Measurements from ENCODE around the gene OR6C76. TPM values are rescaled to one million over a fixed set of nuclear protein-coding genes. Genes with fewer than 3 reads are reported as not detected.
"Not testable (repeated sequence)": the region's sequence is repeated elsewhere in the genome, so short reads cannot be mapped to it uniquely, and the experiment has no call there.

The OR6C76 gene
- total RNA-seq (not detected), polyA plus RNA-seq (not detected)

DNA sequence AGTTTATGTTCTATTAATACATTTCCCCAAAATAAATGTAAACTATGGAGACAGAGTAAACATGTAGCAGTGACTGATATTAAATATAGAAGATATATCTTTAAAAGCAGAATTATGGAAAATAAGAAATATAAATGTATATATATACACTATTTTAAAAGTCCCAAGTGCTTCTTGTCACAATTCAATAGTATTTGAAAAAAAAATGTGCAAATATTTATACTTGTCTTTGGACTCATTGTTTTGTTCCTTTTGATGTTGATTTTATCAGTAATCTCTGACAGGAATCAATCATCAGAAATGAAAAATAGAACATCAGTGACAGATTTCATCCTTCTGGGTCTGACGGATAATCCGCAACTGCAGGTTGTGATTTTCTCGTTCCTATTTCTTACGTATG lies at the start of gene OR6C76:
Gene OR6C76 (plus strand): TSS at position 301 of the 400 bp plus-strand sequence. CDS start 0 bp downstream, at position 301.
- CTCF ChIA-PET = no interaction called here
- H3K27ac Mint-ChIP-seq = no peak within 1 kb of the TSS
- no peaks in the 10 kb centered on the region for H3K27me3 ChIP-seq (ENCODE audit: insufficient read depth, low read length, poor library complexity, severe bottlenecking)
- H3K4me1 ChIP-seq (ENCODE audit: insufficient read depth, low read length) = no peaks in the 10 kb centered on the region
- peaks cover 0 to 2% (median 0%) of the 10 kb centered on the region in 5 donors for H3K9me3 Mint-ChIP-seq
- no peak within 1 kb of the TSS for H3K4me3 ChIP-seq (ENCODE audit: low read length)
- no peaks in the 10 kb centered on the region for H3K9me3 ChIP-seq (ENCODE audit: low read length)
- no peaks in the 10 kb centered on the region for H3K4me1 Mint-ChIP-seq
- H3K4me3 Mint-ChIP-seq = no peak within 1 kb of the TSS
- DNase-seq = no peak
- no peaks in the 10 kb centered on the region for H3K36me3 ChIP-seq (ENCODE audit: insufficient read depth, low read length)
- H3K36me3 Mint-ChIP-seq = no peaks in the 10 kb centered on the region
- H3K27ac ChIP-seq (ENCODE audit: low read depth, low read length) = no peak within 1 kb of the TSS
- peaks cover 18 to 45% of the 10 kb centered on the region in 2 donors for H3K27me3 Mint-ChIP-seq
- POLR2A ChIA-PET = no interaction called here

DNA sequence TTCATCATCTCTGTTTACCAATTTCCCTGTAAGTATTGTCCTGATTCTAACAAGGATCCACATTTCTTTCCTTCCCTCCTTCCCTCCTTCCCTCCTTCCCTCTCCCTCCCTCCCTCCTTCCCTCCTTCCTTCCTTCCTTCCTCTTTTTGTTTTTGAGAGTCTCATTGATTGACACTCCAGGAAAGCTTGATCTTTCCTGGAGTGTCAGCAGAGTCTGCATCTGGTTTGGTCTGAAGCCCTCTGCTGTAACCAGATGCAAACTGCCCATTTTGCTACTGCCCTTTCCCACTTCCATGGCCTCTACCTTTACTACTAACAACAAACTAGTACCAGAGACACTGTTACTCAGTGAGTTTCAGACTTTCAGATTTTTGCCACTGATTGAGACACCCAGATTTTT lies 40.2 kb upstream of the OR6C76 start:
- POLR2A ChIA-PET = no interaction called here
- H3K4me3 ChIP-seq (ENCODE audit: low read length) = no peak overlapping the region
- no peaks in the 10 kb centered on the region for H3K27me3 ChIP-seq (ENCODE audit: insufficient read depth, low read length, poor library complexity, severe bottlenecking)
- H3K4me1 ChIP-seq (ENCODE audit: insufficient read depth, low read length) = no peaks in the 10 kb centered on the region
- H3K36me3 ChIP-seq (ENCODE audit: insufficient read depth, low read length) = no peaks in the 10 kb centered on the region
- Mint-ChIP-seq H3K4me1 (no peaks in the 10 kb centered on the region), H3K27ac (peak overlapping the region in 1 of 8 donors; percentile 15), H3K9me3 (no peaks in the 10 kb centered on the region), H3K4me3 (no peak overlapping the region), H3K27me3 (peaks cover 6 to 27% of the 10 kb centered on the region in 2 donors), H3K36me3 (no peaks in the 10 kb centered on the region)
- no peak for DNase-seq
- H3K27ac ChIP-seq (ENCODE audit: low read depth, low read length) = no peak overlapping the region
- H3K9me3 ChIP-seq (ENCODE audit: low read length) = no peaks in the 10 kb centered on the region
- CTCF ChIA-PET = no interaction called here

DNA sequence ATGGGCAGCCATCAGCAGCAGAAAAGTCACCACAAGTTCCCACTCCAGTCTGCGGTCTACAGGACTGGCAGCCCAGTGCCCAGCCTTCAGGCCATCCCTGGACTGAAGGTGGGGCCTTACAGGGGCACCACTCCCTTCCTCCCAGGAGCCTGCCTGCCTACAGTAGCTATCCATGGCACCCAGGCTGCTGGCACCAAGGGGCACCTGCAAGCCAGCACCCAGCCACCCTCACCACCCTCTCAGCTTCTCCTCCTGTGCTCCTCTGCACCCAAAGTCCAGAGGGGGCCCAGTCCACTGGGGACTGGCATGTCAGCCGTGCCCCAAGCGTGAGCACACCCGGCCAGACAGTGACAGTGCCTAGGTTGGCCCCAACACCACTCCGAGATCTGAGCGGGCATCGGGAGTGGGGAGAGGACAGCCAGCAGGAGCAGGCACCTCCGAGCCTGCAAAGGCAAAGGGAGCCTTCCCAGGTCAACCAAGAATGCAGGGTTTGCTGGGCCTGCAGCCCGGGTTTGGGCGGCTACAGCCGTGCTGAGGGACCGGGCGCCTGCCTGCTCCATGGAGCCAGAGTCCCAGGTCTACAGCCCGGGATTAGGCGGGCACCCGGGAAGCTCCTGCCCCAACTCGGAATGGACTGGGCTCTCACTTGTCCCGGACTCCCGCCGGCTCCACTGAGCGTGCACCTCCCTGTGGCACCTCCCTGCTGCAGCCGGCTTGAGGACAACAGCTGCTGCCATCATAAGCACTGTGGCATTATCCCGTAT lies 33.8 kb upstream of the OR6C76 start:
- Mint-ChIP-seq H3K9me3 (no peaks in the 10 kb centered on the region), H3K36me3 (no peaks in the 10 kb centered on the region), H3K27ac (no peak overlapping the region), H3K4me3 (no peak overlapping the region), H3K27me3 (peaks cover 12 to 35% of the 10 kb centered on the region in 2 donors), H3K4me1 (no peaks in the 10 kb centered on the region)
- ChIA-PET CTCF (no interaction called here), POLR2A (no interaction called here)
- DNase-seq = no peak
- Histone ChIP-seq H3K4me3 (ENCODE audit: low read length) (no peak overlapping the region), H3K27ac (ENCODE audit: low read depth, low read length) (no peak overlapping the region), H3K36me3 (ENCODE audit: insufficient read depth, low read length) (no peaks in the 10 kb centered on the region), H3K4me1 (ENCODE audit: insufficient read depth, low read length) (no peaks in the 10 kb centered on the region), H3K9me3 (ENCODE audit: low read length) (no peaks in the 10 kb centered on the region), H3K27me3 (ENCODE audit: insufficient read depth, low read length, poor library complexity, severe bottlenecking) (no peaks in the 10 kb centered on the region)

- Histone ChIP-seq H3K4me3 (ENCODE audit: low read length) (no peak overlapping the region), H3K4me1 (ENCODE audit: insufficient read depth, low read length) (no peaks in the 10 kb centered on the region), H3K27me3 (ENCODE audit: insufficient read depth, low read length, poor library complexity, severe bottlenecking) (no peaks in the 10 kb centered on the region), H3K27ac (ENCODE audit: low read depth, low read length) (no peak overlapping the region), H3K36me3 (ENCODE audit: insufficient read depth, low read length) (no peaks in the 10 kb centered on the region), H3K9me3 (ENCODE audit: low read length) (no peaks in the 10 kb centered on the region)
- Mint-ChIP-seq H3K4me1 (no peaks in the 10 kb centered on the region), H3K27ac (no peak overlapping the region), H3K36me3 (no peaks in the 10 kb centered on the region), H3K9me3 (no peaks in the 10 kb centered on the region), H3K27me3 (peaks cover 15 to 37% of the 10 kb centered on the region in 2 donors), H3K4me3 (no peak overlapping the region)
- POLR2A ChIA-PET = no interaction called here
- CTCF ChIA-PET = no interaction called here
- no peak for DNase-seq
These were observed 29.7 kb upstream of the OR6C76 start for GRCh38 chr12:55396326-55396725.

- POLR2A ChIA-PET = no interaction called here
- CTCF ChIA-PET = no interaction called here
- Histone ChIP-seq H3K4me1 (ENCODE audit: insufficient read depth, low read length) (no peaks in the 10 kb centered on the region), H3K27ac (ENCODE audit: low read depth, low read length) (no peak within 1 kb of the TSS), H3K27me3 (ENCODE audit: insufficient read depth, low read length, poor library complexity, severe bottlenecking) (no peaks in the 10 kb centered on the region), H3K36me3 (ENCODE audit: insufficient read depth, low read length) (no peaks in the 10 kb centered on the region), H3K9me3 (ENCODE audit: low read length) (no peaks in the 10 kb centered on the region), H3K4me3 (ENCODE audit: low read length) (no peak within 1 kb of the TSS)
- Mint-ChIP-seq H3K36me3 (no peaks in the 10 kb centered on the region), H3K4me1 (no peaks in the 10 kb centered on the region), H3K27ac (no peak within 1 kb of the TSS), H3K4me3 (no peak within 1 kb of the TSS), H3K9me3 (no peaks in the 10 kb centered on the region), H3K27me3 (peaks cover 12 to 34% of the 10 kb centered on the region in 2 donors)
- DNase-seq = no peak
These were observed 25.8 kb upstream of the OR6C76 start, which contains the start of gene OR6C65 for GRCh38 chr12:55400229-55400628. Gene OR6C65, plus strand, starts transcription at chr12:55400529. Its CDS starts 0 bp downstream, at chr12:55400529.

DNA sequence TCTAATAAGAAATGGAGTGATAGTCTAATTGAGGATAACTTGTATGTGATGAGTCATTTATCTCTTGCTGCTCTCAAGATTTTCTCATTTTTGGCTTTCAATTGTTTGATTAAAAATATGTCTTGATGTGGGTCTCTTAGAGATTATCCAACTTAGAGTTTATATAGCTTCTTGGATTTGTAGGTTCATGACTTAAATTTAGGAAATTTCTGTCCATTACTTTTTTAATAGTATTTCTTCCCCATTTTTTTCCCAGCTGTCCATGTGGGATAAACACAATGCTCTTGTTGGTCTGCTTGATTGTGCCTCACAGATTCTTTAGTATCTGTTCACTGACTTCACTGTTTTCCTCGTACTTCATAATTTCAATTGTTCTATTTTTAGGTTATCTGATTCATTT lies 18.2 kb upstream of the OR6C76 start:
- Histone ChIP-seq H3K27me3 (ENCODE audit: insufficient read depth, low read length, poor library complexity, severe bottlenecking) (no peaks in the 10 kb centered on the region), H3K36me3 (ENCODE audit: insufficient read depth, low read length) (no peaks in the 10 kb centered on the region), H3K4me1 (ENCODE audit: insufficient read depth, low read length) (no peaks in the 10 kb centered on the region), H3K4me3 (ENCODE audit: low read length) (no peak overlapping the region), H3K27ac (ENCODE audit: low read depth, low read length) (no peak overlapping the region), H3K9me3 (ENCODE audit: low read length) (no peaks in the 10 kb centered on the region)
- Mint-ChIP-seq H3K36me3 (no peaks in the 10 kb centered on the region), H3K27me3 (peaks cover 0 to 32% of the 10 kb centered on the region in 2 donors), H3K9me3 (peaks cover 0 to 6% (median 4%) of the 10 kb centered on the region in 5 donors), H3K27ac (no peak overlapping the region), H3K4me3 (no peak overlapping the region), H3K4me1 (no peaks in the 10 kb centered on the region)
- ChIA-PET CTCF (no interaction called here), POLR2A (no interaction called here)
- DNase-seq = no peak

DNA sequence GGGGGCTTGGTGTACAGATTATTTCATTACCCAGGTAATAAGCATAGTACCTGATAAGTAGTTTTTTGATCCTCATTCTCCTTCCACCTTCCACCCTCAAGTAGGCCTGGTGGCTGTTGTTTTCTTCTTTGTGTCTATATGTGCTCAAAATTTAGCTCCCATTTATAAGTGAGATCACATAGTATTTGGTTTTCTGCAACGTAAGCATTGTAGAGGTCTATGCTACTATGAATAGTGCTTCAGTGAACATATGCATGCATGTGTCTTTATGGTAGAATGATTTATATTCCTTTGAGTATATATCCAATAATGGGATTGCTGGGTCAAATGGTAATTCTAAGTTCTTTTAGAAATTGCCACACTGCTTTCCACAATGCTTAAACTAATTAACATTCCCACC lies 16.9 kb upstream of the OR6C76 start:
- H3K9me3 Mint-ChIP-seq; CTCF ChIA-PET; H3K36me3 ChIP-seq (ENCODE audit: insufficient read depth, low read length); H3K4me1 ChIP-seq (ENCODE audit: insufficient read depth, low read length); DNase-seq; H3K27me3 ChIP-seq (ENCODE audit: insufficient read depth, low read length, poor library complexity, severe bottlenecking); POLR2A ChIA-PET; H3K36me3 Mint-ChIP-seq; H3K4me1 Mint-ChIP-seq; H3K4me3 Mint-ChIP-seq; H3K4me3 ChIP-seq (ENCODE audit: low read length); H3K27ac Mint-ChIP-seq; H3K9me3 ChIP-seq (ENCODE audit: low read length); H3K27ac ChIP-seq (ENCODE audit: low read depth, low read length): not testable (repeated sequence)
- H3K27me3 Mint-ChIP-seq = peaks cover 2 to 30% of the 10 kb centered on the region in 2 donors

GRCh38 chr12:55412138-55412537 lies 13.9 kb upstream of the OR6C76 start:
- H3K27me3 Mint-ChIP-seq = peaks cover 13 to 48% of the 10 kb centered on the region in 2 donors
- H3K27ac Mint-ChIP-seq; H3K4me3 ChIP-seq (ENCODE audit: low read length); POLR2A ChIA-PET; H3K36me3 ChIP-seq (ENCODE audit: insufficient read depth, low read length); H3K36me3 Mint-ChIP-seq; H3K27me3 ChIP-seq (ENCODE audit: insufficient read depth, low read length, poor library complexity, severe bottlenecking); H3K4me1 ChIP-seq (ENCODE audit: insufficient read depth, low read length); DNase-seq; H3K4me3 Mint-ChIP-seq; CTCF ChIA-PET; H3K9me3 Mint-ChIP-seq; H3K9me3 ChIP-seq (ENCODE audit: low read length); H3K27ac ChIP-seq (ENCODE audit: low read depth, low read length); H3K4me1 Mint-ChIP-seq: not testable (repeated sequence)
